Neural cell (in vitro differentiated cells): ENCODE data around the gene MEN1. TPM values are rescaled to one million over a fixed set of nuclear protein-coding genes. Genes with fewer than 3 reads are reported as not detected.

Experiments used
- H2AFZ ChIP-seq: fragments of 200-600, 300-800 bp; sonication (generic), shearing (Covaris generic); 2 replicates; pipeline ENCODE4 v1.6.0; 2014; ENCODE audit warnings: low read depth, mild to moderate bottlenecking, antibody characterized with exemption, low read length, moderate library complexity
- H3F3A ChIP-seq: fragments of 200-600 bp; shearing (Covaris generic); 2 replicates; pipeline ENCODE4 v1.6.1; 2016; ENCODE audit warnings: mild to moderate bottlenecking, moderate library complexity, mixed read lengths, antibody characterized with exemption, low read length; ENCODE audit not compliant: insufficient read depth, poor library complexity, severe bottlenecking
- H3K27ac ChIP-seq: fragments of 200-600, 300-800 bp; sonication (generic), shearing (Covaris generic); 2 replicates; pipeline ENCODE4 v1.5.1; 2014; ENCODE audit warnings: mild to moderate bottlenecking, low read length, moderate library complexity
- H3K27me3 ChIP-seq: fragments of 300-800, 200-600 bp; sonication (generic), shearing (Covaris generic); 2 replicates; pipeline ENCODE4 v1.6.0; 2014; ENCODE audit warnings: mild to moderate bottlenecking, low read depth, low read length, moderate library complexity; ENCODE audit not compliant: insufficient read depth
- H3K36me3 ChIP-seq: fragments of 300-800, 200-600 bp; sonication (generic), shearing (Covaris generic); 2 replicates; pipeline ENCODE4 v1.5.1; 2014; ENCODE audit warnings: mild to moderate bottlenecking, antibody characterized with exemption, low read length, moderate library complexity; ENCODE audit not compliant: insufficient read depth
- H3K4me2 ChIP-seq: fragments of 300-800, 200-600 bp; sonication (generic), shearing (Covaris generic); 2 replicates; pipeline ENCODE4 v1.6.0; 2014; ENCODE audit warnings: mild to moderate bottlenecking, low read length
- H3K4me3 ChIP-seq: fragments of 300-800, 200-600 bp; sonication (generic), shearing (Covaris generic); 2 replicates; pipeline ENCODE4 v1.5.1; 2014; ENCODE audit warnings: mild to moderate bottlenecking, low read length, moderate library complexity
- H3K79me2 ChIP-seq: fragments of 200-600 bp; shearing (Covaris generic); replicated peaks from 2 replicates; pipeline ENCODE4 v1.6.0; 2014; ENCODE audit warnings: mild to moderate bottlenecking, low read length, moderate library complexity; ENCODE audit not compliant: insufficient read depth
- H3K9ac ChIP-seq: fragments of 300-800, 200-600 bp; sonication (generic), shearing (Covaris generic); 2 replicates; pipeline ENCODE4 v1.6.1; 2016; ENCODE audit warnings: mild to moderate bottlenecking, low read length, mixed read lengths
- H3K9me2 ChIP-seq: fragments of 200-600 bp; shearing (Covaris generic); 2 replicates; pipeline ENCODE4 v1.6.1; 2016; ENCODE audit warnings: mild to moderate bottlenecking, low read length, mixed read lengths; ENCODE audit not compliant: insufficient read depth
- H3K9me3 ChIP-seq: fragments of 200-600, 300-800 bp; sonication (generic), shearing (Covaris generic); 2 replicates; pipeline ENCODE4 v1.6.1; 2016; ENCODE audit warnings: mild to moderate bottlenecking, mixed run types, low read length, moderate library complexity, mixed read lengths
- H4K20me1 ChIP-seq: fragments of 200-600 bp; shearing (Covaris generic); 2 replicates; pipeline ENCODE4 v1.6.1; 2016; ENCODE audit warnings: mild to moderate bottlenecking, mixed run types; ENCODE audit not compliant: insufficient read depth
- EP300 ChIP-seq: fragments of 450-650 bp; conservative IDR thresholded peaks from 2 replicates; pipeline ENCODE4 v1.6.1; 2014; ENCODE audit warnings: antibody characterized with exemption, mild to moderate bottlenecking, moderate library complexity; ENCODE audit not compliant: poor library complexity, severe bottlenecking
- EZH2 ChIP-seq: fragments of 200-600, 300-800 bp; shearing (Covaris generic), sonication (generic); IDR thresholded peaks from 2 replicates; pipeline ENCODE4 v1.6.1; 2014; ENCODE audit warnings: antibody characterized with exemption, low read length, borderline replicate concordance, mild to moderate bottlenecking; ENCODE audit not compliant: insufficient read depth, poor library complexity, severe bottlenecking
- MXI1 ChIP-seq: fragments of 450-650 bp; conservative IDR thresholded peaks from 2 replicates; pipeline ENCODE4 v1.6.1; 2014; ENCODE audit warnings: antibody characterized with exemption, mild to moderate bottlenecking; ENCODE audit not compliant: poor library complexity, severe bottlenecking
- POLR2AphosphoS5 ChIP-seq: IDR thresholded peaks from 2 replicates; pipeline ENCODE4 v1.6.1; 2012
- RAD21 ChIP-seq: fragments of 450-650 bp; conservative IDR thresholded peaks from 2 replicates; pipeline ENCODE4 v1.6.1; 2014; ENCODE audit warnings: antibody characterized with exemption, mild to moderate bottlenecking, moderate library complexity
- SMC3 ChIP-seq: fragments of 450-650 bp; conservative IDR thresholded peaks from 2 replicates; pipeline ENCODE4 v1.6.1; 2014; ENCODE audit warnings: antibody characterized with exemption, mild to moderate bottlenecking, moderate library complexity; ENCODE audit not compliant: poor library complexity
- TAF1 ChIP-seq: IDR thresholded peaks from 2 replicates; pipeline ENCODE4 v1.6.1; 2012; ENCODE audit warnings: low read depth
- polyA plus RNA-seq: library from polyadenylated mRNA; depleted of rRNA; stranded (reverse); fragments of >200 nt; gene quantifications from 2 replicates; pipeline ENCODE4 v1.2.3, GENCODE V29; 2014
- TF ChIP-seq, protein P1 (sequence below): IDR thresholded peaks from 2 replicates; pipeline ENCODE4 v1.6.1; 2012; ENCODE audit warnings: borderline replicate concordance
- TF ChIP-seq, protein P2 (sequence below): fragments of 450-650 bp; IDR thresholded peaks from 2 replicates; pipeline ENCODE4 v1.5.1; 2014; ENCODE audit warnings: antibody characterized with exemption, mild to moderate bottlenecking, moderate library complexity; ENCODE audit not compliant: poor library complexity, severe bottlenecking

Gene MEN1
- polyA plus RNA-seq, 1 donor from 2014 or later, result 16.8 TPM

DNA sequence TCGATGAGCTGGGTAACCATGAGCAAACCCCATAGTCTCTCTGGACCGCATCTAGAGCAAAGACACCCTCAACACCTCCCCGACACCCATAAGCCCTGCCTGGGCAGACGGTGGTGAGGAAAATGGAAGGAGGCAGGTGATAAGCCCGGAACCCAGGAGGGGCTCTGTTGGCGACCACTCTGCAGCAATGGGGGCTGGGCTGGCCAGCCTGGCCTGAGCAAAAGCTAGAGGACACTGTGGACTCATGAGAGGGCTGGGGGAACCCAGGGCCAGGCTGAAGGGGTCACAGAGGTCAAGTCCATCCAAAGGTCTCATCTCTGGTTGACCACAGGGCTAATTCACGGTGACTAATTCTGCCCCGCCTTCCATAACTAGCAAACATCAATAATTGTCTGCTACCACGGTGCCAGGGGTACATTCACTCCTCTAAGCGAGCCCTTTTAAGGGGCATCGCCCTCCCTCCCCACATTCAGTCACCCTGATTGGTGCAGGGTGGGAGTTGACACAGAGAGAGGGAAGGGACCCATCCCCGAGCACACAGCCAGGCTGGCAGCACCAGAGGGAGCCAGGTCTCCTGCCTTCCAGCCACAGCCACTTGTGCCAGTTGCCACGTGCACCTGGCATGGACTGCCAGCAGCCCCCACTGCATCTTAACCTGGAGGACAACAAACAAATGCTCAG is 54.5 kb downstream of the MEN1 start:
- no peak overlapping the region for H3K4me3 ChIP-seq
- no peak overlapping the region for H2AFZ ChIP-seq
- TF ChIP-seq POLR2AphosphoS5 (no peak), EZH2 (no peak), SMC3 (no peak), RAD21 (no peak), MXI1 (no peak), EP300 (no peak)
- TF ChIP-seq, protein P1, sequence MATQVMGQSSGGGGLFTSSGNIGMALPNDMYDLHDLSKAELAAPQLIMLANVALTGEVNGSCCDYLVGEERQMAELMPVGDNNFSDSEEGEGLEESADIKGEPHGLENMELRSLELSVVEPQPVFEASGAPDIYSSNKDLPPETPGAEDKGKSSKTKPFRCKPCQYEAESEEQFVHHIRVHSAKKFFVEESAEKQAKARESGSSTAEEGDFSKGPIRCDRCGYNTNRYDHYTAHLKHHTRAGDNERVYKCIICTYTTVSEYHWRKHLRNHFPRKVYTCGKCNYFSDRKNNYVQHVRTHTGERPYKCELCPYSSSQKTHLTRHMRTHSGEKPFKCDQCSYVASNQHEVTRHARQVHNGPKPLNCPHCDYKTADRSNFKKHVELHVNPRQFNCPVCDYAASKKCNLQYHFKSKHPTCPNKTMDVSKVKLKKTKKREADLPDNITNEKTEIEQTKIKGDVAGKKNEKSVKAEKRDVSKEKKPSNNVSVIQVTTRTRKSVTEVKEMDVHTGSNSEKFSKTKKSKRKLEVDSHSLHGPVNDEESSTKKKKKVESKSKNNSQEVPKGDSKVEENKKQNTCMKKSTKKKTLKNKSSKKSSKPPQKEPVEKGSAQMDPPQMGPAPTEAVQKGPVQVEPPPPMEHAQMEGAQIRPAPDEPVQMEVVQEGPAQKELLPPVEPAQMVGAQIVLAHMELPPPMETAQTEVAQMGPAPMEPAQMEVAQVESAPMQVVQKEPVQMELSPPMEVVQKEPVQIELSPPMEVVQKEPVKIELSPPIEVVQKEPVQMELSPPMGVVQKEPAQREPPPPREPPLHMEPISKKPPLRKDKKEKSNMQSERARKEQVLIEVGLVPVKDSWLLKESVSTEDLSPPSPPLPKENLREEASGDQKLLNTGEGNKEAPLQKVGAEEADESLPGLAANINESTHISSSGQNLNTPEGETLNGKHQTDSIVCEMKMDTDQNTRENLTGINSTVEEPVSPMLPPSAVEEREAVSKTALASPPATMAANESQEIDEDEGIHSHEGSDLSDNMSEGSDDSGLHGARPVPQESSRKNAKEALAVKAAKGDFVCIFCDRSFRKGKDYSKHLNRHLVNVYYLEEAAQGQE, result no peak
- H3K36me3 ChIP-seq, result no peaks in the 10 kb centered on the region
- no peaks in the 10 kb centered on the region for H3K9me3 ChIP-seq
- no peaks in the 10 kb centered on the region for H3K79me2 ChIP-seq
- H3K9me2 ChIP-seq, result no peaks in the 10 kb centered on the region
- no peaks in the 10 kb centered on the region for H3K27me3 ChIP-seq
- no peaks in the 10 kb centered on the region for H4K20me1 ChIP-seq
- H3K27ac ChIP-seq, result no peak overlapping the region
- no peak overlapping the region for H3K4me2 ChIP-seq
- H3K9ac ChIP-seq, result no peak overlapping the region
- no peaks in the 10 kb centered on the region for H3F3A ChIP-seq

- Histone ChIP-seq H2AFZ (no peak overlapping the region), H4K20me1 (no peaks in the 10 kb centered on the region), H3K4me2 (no peak overlapping the region), H3K27me3 (no peaks in the 10 kb centered on the region), H3K36me3 (no peaks in the 10 kb centered on the region), H3K9me3 (no peaks in the 10 kb centered on the region), H3K4me3 (no peak overlapping the region), H3K9ac (no peak overlapping the region), H3K9me2 (no peaks in the 10 kb centered on the region), H3K79me2 (no peaks in the 10 kb centered on the region), H3K27ac (no peak overlapping the region), H3F3A (no peaks in the 10 kb centered on the region)
- TF ChIP-seq RAD21 (no peak), EZH2 (no peak), EP300 (no peak), POLR2AphosphoS5 (no peak), TAF1 (no peak), MXI1 (no peak), SMC3 (no peak)
- TF ChIP-seq, protein P1, result no peak
- TF ChIP-seq, protein P2, sequence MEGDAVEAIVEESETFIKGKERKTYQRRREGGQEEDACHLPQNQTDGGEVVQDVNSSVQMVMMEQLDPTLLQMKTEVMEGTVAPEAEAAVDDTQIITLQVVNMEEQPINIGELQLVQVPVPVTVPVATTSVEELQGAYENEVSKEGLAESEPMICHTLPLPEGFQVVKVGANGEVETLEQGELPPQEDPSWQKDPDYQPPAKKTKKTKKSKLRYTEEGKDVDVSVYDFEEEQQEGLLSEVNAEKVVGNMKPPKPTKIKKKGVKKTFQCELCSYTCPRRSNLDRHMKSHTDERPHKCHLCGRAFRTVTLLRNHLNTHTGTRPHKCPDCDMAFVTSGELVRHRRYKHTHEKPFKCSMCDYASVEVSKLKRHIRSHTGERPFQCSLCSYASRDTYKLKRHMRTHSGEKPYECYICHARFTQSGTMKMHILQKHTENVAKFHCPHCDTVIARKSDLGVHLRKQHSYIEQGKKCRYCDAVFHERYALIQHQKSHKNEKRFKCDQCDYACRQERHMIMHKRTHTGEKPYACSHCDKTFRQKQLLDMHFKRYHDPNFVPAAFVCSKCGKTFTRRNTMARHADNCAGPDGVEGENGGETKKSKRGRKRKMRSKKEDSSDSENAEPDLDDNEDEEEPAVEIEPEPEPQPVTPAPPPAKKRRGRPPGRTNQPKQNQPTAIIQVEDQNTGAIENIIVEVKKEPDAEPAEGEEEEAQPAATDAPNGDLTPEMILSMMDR, result no peak
Observed at GRCh38 chr11:64754919-64755662, 55.3 kb downstream of the MEN1 start.
